SK-N-MC (cell line): ENCODE measurements around the gene NRCAM.

Experiments used
- DNase-seq: peaks from one replicate; pipeline ENCODE4 v3.0.0-alpha.2; 2011; ENCODE audit warnings: low read depth, low spot score
- H3K27ac ChIP-seq: fragments of 200-600 bp; sonication (generic); 2 replicates; pipeline ENCODE4 v1.5.1; 2016; ENCODE audit warnings: mixed run types
- H3K36me3 ChIP-seq: fragments of 200-600 bp; sonication (generic); 2 replicates; pipeline ENCODE4 v1.6.1; 2017; ENCODE audit warnings: antibody characterized with exemption, low read length, mixed read lengths; ENCODE audit not compliant: insufficient read depth
- H3K4me3 ChIP-seq: fragments of 200-600 bp; sonication (generic); 2 replicates; pipeline ENCODE4 v1.5.1; 2016
- H3K9ac ChIP-seq: fragments of 200-600 bp; sonication (generic); 2 replicates; pipeline ENCODE4 v1.8.0; 2017; ENCODE audit warnings: mixed run types, mixed read lengths; ENCODE audit not compliant: insufficient read length
- H3K9me3 ChIP-seq: fragments of 200-600 bp; sonication (generic); 2 replicates; pipeline ENCODE4 v1.6.1; 2017; ENCODE audit warnings: low read depth, mild to moderate bottlenecking, antibody characterized with exemption, low read length, moderate library complexity, mixed read lengths
- EZH2 ChIP-seq: fragments of 200-600 bp; sonication (generic); IDR thresholded peaks from one replicate; pipeline ENCODE4 v1.6.1; 2017; ENCODE audit warnings: antibody characterized with exemption
- FOXP2 ChIP-seq: optimal IDR thresholded peaks from 2 replicates; pipeline ENCODE3; 2011; ENCODE audit warnings: mild to moderate bottlenecking, moderate library complexity; ENCODE audit not compliant: insufficient read depth; ENCODE audit errors: extremely low read length, control extremely low read depth
- POLR2AphosphoS5 ChIP-seq: IDR thresholded peaks from 2 replicates; pipeline ENCODE4 v1.6.1; 2012; ENCODE audit warnings: mild to moderate bottlenecking, low read depth, low read length, borderline replicate concordance

Gene NRCAM

GRCh38 chr7:108201766-108202165 lies 254.5 kb downstream of the NRCAM start:
- Histone ChIP-seq H3K9me3 (no peaks in the 10 kb centered on the region), H3K36me3 (no peaks in the 10 kb centered on the region), H3K9ac (no peak overlapping the region), H3K4me3 (no peak overlapping the region), H3K27ac (no peak overlapping the region)
- no peak for TF ChIP-seq EZH2
- TF ChIP-seq POLR2AphosphoS5 = no peak
- no peak for TF ChIP-seq FOXP2
- DNase-seq = no peak

GRCh38 chr7:108200326-108200725 lies 255.9 kb downstream of the NRCAM start:
- Histone ChIP-seq H3K27ac (no peak overlapping the region), H3K9ac (no peak overlapping the region), H3K9me3 (no peaks in the 10 kb centered on the region), H3K36me3 (no peaks in the 10 kb centered on the region), H3K4me3 (no peak overlapping the region)
- TF ChIP-seq EZH2 = no peak
- no peak for TF ChIP-seq FOXP2
- DNase-seq = no peak

- no peaks in the 10 kb centered on the region for H3K36me3 ChIP-seq
- peak overlapping the region; percentile 72; the same call in 1 of the 2 replicates for H3K27ac ChIP-seq
- no peak for DNase-seq
- no peak overlapping the region for H3K9ac ChIP-seq
- H3K9me3 ChIP-seq = no peaks in the 10 kb centered on the region
- TF ChIP-seq FOXP2 (no peak), EZH2 (no peak), POLR2AphosphoS5 (no peak)
- peak overlapping the region; percentile 38 for H3K4me3 ChIP-seq
Observed at GRCh38 chr7:108197371-108198091, 258.7 kb downstream of the NRCAM start.

- no peak for TF ChIP-seq POLR2AphosphoS5
- no peak for TF ChIP-seq FOXP2
- no peak for TF ChIP-seq EZH2
- H3K9ac ChIP-seq = no peak overlapping the region
- H3K27ac ChIP-seq = no peak overlapping the region
- H3K36me3 ChIP-seq = no peaks in the 10 kb centered on the region
- no peaks in the 10 kb centered on the region for H3K9me3 ChIP-seq
- DNase-seq = no peak
- no peak overlapping the region for H3K4me3 ChIP-seq
Observed at GRCh38 chr7:108196004-108196403, 260.2 kb downstream of the NRCAM start.

GRCh38 chr7:108193594-108194498 lies 262.4 kb downstream of the NRCAM start:
- Histone ChIP-seq H3K36me3 (no peaks in the 10 kb centered on the region), H3K9me3 (no peaks in the 10 kb centered on the region), H3K27ac (no peak overlapping the region), H3K4me3 (no peak overlapping the region), H3K9ac (no peak overlapping the region)
- no peak for TF ChIP-seq FOXP2
- no peak for TF ChIP-seq POLR2AphosphoS5
- no peak for TF ChIP-seq EZH2
- DNase-seq = no peak

GRCh38 chr7:108190891-108191290 lies 265.3 kb downstream of the NRCAM start:
- TF ChIP-seq EZH2 (no peak), POLR2AphosphoS5 (no peak), FOXP2 (no peak)

GRCh38 chr7:108189733-108190388 lies 266.4 kb downstream of the NRCAM start:
- Histone ChIP-seq H3K4me3 (no peak overlapping the region), H3K9me3 (no peaks in the 10 kb centered on the region), H3K9ac (no peak overlapping the region), H3K36me3 (no peaks in the 10 kb centered on the region), H3K27ac (no peak overlapping the region)
- no peak for DNase-seq
- TF ChIP-seq FOXP2 (no peak), POLR2AphosphoS5 (no peak), EZH2 (no peak)

More at GRCh38 chr7:108190891-108191290, 265.3 kb downstream of the NRCAM start:
- H3K36me3 ChIP-seq = no peaks in the 10 kb centered on the region
- no peak for DNase-seq
- H3K4me3 ChIP-seq = no peak overlapping the region
- no peak overlapping the region for H3K9ac ChIP-seq
- H3K9me3 ChIP-seq = no peaks in the 10 kb centered on the region
- H3K27ac ChIP-seq = no peak overlapping the region

GRCh38 chr7:108188724-108189123 lies 267.5 kb downstream of the NRCAM start:
- Histone ChIP-seq H3K9me3 (no peaks in the 10 kb centered on the region), H3K4me3 (no peak overlapping the region), H3K36me3 (no peaks in the 10 kb centered on the region), H3K27ac (no peak overlapping the region), H3K9ac (no peak overlapping the region)
- TF ChIP-seq FOXP2 (no peak), EZH2 (no peak), POLR2AphosphoS5 (no peak)
- no peak for DNase-seq
